Activated gamma-delta T cell treated with anti-CD3 and anti-CD28 coated beads, Interleukin-2, amount 50 U/mL, for 16 hours (primary cell): ENCODE results near the gene BTBD10.

Experiments used
- DNase-seq: peaks from one replicate; pipeline ENCODE4 v3.0.0-alpha.2; 2020; ENCODE audit warnings: low read depth

BTBD10 gene

DNA sequence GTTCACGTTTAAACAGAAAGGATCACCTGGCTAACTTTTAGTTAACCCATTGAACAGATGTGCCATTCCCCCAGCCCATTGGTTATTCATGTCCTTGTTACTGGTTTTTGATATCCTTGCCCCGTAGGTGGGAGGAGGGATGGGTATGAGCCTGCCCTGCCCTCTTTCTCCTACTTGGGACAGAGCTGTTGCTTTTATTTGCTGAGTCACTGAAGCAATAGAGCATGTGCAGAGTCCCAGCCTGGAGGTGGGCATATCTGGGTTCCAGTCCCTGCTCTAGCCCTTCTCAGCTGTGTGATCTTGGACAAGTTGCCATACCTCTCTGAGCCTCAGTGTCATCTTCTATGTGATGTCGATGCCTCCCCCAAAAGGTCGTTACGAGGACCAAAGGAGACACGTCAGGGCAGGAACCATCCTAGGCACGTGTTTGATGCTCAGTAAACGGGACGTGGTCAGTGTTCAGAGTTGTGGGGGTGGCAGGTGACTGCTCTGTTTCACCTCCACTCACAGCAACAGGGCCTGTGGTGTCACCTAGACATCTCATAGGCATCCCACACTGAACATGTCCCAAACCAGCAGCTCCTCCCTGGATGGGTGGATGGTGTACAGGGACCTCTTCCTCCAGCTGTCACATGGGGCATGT lies 124.5 kb downstream of the BTBD10 start:
- no peak for DNase-seq

DNA sequence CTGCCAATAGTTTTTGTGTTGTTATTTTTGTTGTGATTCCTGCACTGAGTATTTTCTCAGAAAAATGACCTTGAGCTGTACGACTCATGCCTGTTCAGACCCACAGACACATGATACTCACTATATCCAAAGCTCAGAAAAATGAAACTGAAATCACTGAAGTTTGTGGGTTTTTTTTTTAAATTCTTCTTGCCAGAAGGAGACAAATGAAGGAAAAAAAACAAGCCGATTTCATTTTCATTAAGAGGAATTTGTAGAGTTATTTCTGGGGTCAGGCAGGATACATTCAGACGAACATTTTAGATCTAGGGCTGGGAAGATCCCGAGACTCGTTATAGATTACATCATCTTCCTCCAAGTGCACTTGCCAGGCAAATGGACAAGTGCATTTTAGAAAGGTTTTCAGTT lies 125.0 kb downstream of the BTBD10 start:
- DNase-seq, result no peak
